ENCODE results near the gene SDC1.

Gene SDC1

DNA sequence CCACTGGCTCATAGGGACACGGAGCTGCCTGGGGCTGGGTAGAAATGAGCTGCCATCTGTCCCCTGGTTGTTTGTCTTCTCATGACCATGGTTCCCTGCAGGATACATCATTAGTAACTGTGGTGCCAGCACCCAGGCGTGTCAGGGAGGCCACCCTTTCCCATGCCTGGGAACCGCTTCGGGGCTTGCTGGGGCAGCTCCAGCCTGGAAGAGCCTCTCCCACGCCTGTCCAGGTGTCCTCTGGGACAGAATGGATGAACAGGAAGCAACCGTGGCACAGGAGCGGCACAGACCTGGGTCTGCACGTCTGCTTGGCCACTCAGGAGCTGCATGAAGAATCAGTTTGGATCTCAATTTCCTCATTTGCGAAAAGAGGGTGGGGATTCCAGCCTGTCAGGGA, 34.8 kb downstream of the SDC1 start:
- Histone ChIP-seq H3K9me3 (ENCODE audit: control insufficient read depth, low read length) (no peaks in the 10 kb centered on the region), H3K4me1 (ENCODE audit: control insufficient read depth, insufficient read depth, low read length) (peaks cover 73% of the 10 kb centered on the region), H3K36me3 (ENCODE audit: control insufficient read depth, insufficient read depth, low read length) (no peaks in the 10 kb centered on the region), H3K27me3 (ENCODE audit: control insufficient read depth, insufficient read depth, low read length) (no peaks in the 10 kb centered on the region), H3K9ac (ENCODE audit: low read length) (no peak overlapping the region), H3K4me3 (ENCODE audit: low read length) (no peak overlapping the region)

DNA sequence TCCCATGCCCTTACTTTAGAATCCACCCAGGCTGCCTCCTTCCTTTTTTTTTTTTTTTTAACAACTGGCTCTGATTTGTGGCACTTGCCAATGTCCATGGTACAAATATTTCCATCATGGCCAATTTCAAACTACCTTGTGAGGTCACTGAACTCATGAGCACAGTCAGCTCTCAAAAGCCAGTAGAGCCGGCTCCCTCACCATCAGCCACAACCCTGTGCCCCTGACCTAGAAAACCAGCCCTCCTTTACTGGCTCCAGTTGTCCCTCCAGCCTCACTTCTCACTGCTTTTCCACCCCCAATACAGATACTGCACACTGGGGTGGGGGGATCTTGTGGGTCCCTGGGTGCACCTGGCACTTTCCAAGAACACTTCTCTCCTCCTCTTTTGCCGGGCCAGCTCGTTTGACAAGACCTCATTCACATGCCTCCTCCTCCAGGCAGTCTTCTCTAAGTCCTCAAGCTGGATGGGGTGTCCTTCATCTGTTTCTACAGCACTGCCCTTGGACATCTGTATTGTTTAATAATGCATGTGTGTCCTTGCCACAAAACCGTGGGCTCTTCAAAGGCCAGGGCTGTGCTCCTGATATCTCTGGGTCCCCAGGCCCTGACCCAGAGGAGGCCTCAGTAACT, 35.5 kb downstream of the SDC1 start:
- Histone ChIP-seq H3K4me3 (ENCODE audit: low read length) (no peak overlapping the region), H3K36me3 (ENCODE audit: control insufficient read depth, insufficient read depth, low read length) (no peaks in the 10 kb centered on the region), H3K9ac (ENCODE audit: low read length) (no peak overlapping the region), H3K27me3 (ENCODE audit: control insufficient read depth, insufficient read depth, low read length) (no peaks in the 10 kb centered on the region), H3K4me1 (ENCODE audit: control insufficient read depth, insufficient read depth, low read length) (peaks cover 73% of the 10 kb centered on the region), H3K9me3 (ENCODE audit: control insufficient read depth, low read length) (no peaks in the 10 kb centered on the region)

DNA sequence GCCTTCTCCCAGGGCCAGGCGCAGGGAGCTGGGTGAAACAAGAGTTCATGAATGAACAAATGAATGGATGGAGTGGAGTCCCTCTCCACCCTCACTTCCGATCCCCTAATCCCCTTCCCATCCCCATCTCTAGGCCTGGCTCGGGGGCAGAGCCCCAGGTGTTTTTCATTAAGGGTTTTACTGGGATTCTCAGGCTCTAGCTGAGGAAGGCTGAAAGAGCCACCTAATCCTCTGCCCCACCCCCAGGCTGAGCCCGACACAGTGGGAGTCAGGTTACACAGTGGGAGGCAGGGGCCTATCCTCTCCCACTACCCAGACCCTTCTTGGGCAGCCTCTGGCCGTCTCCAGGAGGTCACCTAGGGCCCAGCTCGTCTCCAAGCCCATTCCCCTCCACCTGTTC, 36.1 kb downstream of the SDC1 start:
- no peaks in the 10 kb centered on the region for H3K27me3 ChIP-seq (ENCODE audit: control insufficient read depth, insufficient read depth, low read length)
- no peak overlapping the region for H3K9ac ChIP-seq (ENCODE audit: low read length)
- no peaks in the 10 kb centered on the region for H3K36me3 ChIP-seq (ENCODE audit: control insufficient read depth, insufficient read depth, low read length)
- no peaks in the 10 kb centered on the region for H3K9me3 ChIP-seq (ENCODE audit: control insufficient read depth, low read length)
- peaks cover 74% of the 10 kb centered on the region for H3K4me1 ChIP-seq (ENCODE audit: control insufficient read depth, insufficient read depth, low read length)
- H3K4me3 ChIP-seq (ENCODE audit: low read length): no peak overlapping the region

DNA sequence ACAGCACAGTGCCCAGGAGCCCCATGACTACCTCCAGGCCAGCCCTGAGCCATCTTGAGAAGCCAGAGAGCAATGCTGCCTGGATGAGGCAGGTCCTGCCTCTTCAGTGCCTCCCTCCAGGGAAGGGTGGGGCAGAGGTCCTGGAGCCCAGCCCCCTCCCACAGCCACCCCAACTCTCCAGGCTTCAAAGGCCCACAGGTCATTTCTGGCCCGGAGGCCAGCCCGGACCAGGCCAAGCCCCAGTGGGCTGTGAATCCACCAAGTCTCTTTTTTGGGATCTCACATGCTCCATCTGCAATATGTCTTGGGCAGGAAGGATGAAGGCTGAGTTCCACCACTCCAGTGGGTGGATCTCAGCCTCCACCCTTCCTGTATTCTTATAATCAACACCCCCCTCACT, 36.7 kb downstream of the SDC1 start:
- H3K9me3 ChIP-seq (ENCODE audit: control insufficient read depth, low read length): no peaks in the 10 kb centered on the region
- H3K36me3 ChIP-seq (ENCODE audit: control insufficient read depth, insufficient read depth, low read length): no peaks in the 10 kb centered on the region
- H3K4me1 ChIP-seq (ENCODE audit: control insufficient read depth, insufficient read depth, low read length): peaks cover 79% of the 10 kb centered on the region
- H3K27me3 ChIP-seq (ENCODE audit: control insufficient read depth, insufficient read depth, low read length): no peaks in the 10 kb centered on the region
- no peak overlapping the region for H3K4me3 ChIP-seq (ENCODE audit: low read length)
- no peak overlapping the region for H3K9ac ChIP-seq (ENCODE audit: low read length)

DNA sequence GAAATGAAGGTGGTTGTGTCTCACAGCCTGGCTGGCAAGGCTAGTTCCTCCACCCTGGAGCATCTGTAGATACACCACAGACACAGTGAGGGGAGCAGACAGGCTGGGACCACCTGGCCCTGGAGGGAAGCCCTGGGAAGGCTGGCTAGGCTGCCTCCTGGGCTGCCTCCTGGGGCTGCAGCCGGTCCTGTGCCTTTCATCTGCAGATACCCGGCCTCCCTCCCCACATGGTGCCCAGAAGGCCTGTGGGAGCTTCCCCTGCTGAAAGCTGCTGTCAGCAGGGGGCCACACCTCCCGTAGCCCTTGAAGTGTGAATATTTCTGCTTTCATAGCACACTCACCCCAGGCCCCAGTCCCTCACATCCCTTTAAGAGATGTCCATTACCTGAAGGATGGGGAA, 37.6 kb downstream of the SDC1 start:
- Histone ChIP-seq H3K4me3 (ENCODE audit: low read length) (no peak overlapping the region), H3K36me3 (ENCODE audit: control insufficient read depth, insufficient read depth, low read length) (no peaks in the 10 kb centered on the region), H3K27me3 (ENCODE audit: control insufficient read depth, insufficient read depth, low read length) (no peaks in the 10 kb centered on the region), H3K4me1 (ENCODE audit: control insufficient read depth, insufficient read depth, low read length) (peaks cover 81% of the 10 kb centered on the region), H3K9me3 (ENCODE audit: control insufficient read depth, low read length) (no peaks in the 10 kb centered on the region), H3K9ac (ENCODE audit: low read length) (no peak overlapping the region)

DNA sequence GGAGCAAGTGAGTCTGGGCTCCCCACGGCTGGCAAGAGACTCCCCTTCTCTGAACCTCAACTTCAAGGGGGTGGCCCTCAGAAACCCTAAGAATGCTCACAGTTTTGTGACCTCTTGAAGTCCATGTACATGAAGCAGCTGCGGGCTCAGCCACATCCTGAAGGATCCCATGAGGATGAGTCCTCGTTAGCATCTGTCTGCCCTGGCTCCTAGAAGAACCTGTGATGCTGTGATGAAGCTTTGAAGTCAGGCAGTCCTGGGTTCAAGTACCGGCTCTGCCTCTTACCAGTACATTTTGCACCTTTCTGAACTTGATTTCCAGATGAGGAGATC, 38.1 kb downstream of the SDC1 start:
- Histone ChIP-seq H3K36me3 (ENCODE audit: control insufficient read depth, insufficient read depth, low read length) (no peaks in the 10 kb centered on the region), H3K4me3 (ENCODE audit: low read length) (no peak overlapping the region), H3K27me3 (ENCODE audit: control insufficient read depth, insufficient read depth, low read length) (no peaks in the 10 kb centered on the region), H3K9ac (ENCODE audit: low read length) (no peak overlapping the region), H3K9me3 (ENCODE audit: control insufficient read depth, low read length) (no peaks in the 10 kb centered on the region), H3K4me1 (ENCODE audit: control insufficient read depth, insufficient read depth, low read length) (peaks cover 84% of the 10 kb centered on the region)

DNA sequence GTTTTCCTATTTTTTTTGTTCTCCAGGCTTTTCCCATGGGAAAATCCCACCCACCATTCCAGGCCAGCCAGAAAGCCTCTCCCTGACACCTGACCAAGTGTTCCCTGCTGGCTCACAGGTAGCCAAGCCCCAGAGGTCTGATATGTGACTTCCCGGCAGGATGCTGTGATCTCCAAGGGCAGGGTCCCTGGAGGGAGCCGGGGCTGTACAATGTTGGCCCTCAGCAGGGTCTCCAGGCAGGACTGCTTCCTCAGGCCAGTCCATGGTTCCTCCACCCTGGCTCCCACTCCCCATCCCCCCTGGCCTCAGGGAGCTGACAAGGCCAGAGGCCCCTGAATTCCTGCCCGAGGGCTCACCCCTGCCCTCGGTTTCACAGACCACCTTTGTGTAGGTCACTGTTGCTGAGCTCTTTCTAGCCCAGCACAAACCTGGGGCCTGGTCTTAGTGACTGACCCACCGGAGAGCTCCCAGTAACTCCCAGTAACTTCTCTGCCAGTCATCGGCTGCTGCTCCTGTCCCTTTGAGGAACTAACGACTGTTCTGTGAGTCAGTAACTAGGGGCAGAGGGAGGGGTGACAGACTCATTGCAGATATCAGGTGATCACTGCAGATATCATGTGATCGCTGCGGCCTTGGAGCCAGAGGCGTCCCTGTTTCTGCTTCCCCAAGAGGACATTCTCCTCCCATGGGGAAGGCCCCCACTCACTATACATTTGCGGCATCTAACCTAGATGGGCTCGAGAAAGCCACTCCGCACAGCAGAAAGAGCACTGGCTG, 38.7 kb downstream of the SDC1 start:
- Histone ChIP-seq H3K9ac (ENCODE audit: low read length) (peak overlapping the region; percentile 65), H3K4me1 (ENCODE audit: control insufficient read depth, insufficient read depth, low read length) (peaks cover 83% of the 10 kb centered on the region), H3K27me3 (ENCODE audit: control insufficient read depth, insufficient read depth, low read length) (no peaks in the 10 kb centered on the region), H3K36me3 (ENCODE audit: control insufficient read depth, insufficient read depth, low read length) (no peaks in the 10 kb centered on the region), H3K4me3 (ENCODE audit: low read length) (no peak overlapping the region), H3K9me3 (ENCODE audit: control insufficient read depth, low read length) (no peaks in the 10 kb centered on the region)

DNA sequence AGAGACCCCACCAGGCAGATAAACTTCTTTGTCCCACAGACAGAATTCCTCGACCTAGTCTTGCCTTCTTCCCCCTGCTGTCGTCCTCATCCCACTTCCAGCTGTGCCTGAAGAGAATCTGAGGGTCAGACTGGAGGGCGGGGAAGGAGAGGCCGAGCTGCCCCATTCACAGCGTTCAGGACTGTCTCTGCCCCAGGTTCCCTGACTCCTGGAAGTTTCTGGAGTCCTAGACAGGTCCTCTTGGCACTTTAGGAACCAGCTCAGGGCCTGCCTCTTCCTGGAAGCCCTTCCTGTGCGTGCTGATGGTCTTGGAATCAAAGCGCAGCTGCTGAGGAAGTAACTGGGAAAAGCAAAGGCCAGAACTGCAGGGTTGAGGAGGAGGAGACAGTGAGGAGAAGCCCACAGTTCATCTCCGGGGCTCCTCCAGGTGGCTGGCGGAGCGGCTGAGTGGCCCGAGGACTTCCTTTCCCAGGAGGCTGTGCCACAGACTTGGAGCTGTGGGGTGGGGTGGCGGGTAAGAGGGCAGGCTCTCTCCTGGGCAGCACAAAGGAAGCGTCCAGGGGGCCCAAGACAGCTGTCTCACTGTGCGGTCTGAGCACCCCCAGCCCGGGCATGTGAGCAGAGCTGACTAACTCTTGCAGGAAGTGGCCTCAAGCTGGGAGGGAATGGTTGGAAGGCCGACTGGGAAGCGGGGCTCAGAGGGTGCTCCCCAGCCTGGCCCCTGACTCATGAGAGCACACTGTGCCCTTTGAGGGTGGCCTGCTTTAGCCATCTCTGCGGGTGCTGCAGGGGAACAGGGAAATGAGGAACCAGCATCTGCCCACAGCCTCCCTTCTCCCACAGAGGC, 39.5 kb downstream of the SDC1 start:
- H3K4me1 ChIP-seq (ENCODE audit: control insufficient read depth, insufficient read depth, low read length): peaks cover 87% of the 10 kb centered on the region
- H3K27me3 ChIP-seq (ENCODE audit: control insufficient read depth, insufficient read depth, low read length): no peaks in the 10 kb centered on the region

DNA sequence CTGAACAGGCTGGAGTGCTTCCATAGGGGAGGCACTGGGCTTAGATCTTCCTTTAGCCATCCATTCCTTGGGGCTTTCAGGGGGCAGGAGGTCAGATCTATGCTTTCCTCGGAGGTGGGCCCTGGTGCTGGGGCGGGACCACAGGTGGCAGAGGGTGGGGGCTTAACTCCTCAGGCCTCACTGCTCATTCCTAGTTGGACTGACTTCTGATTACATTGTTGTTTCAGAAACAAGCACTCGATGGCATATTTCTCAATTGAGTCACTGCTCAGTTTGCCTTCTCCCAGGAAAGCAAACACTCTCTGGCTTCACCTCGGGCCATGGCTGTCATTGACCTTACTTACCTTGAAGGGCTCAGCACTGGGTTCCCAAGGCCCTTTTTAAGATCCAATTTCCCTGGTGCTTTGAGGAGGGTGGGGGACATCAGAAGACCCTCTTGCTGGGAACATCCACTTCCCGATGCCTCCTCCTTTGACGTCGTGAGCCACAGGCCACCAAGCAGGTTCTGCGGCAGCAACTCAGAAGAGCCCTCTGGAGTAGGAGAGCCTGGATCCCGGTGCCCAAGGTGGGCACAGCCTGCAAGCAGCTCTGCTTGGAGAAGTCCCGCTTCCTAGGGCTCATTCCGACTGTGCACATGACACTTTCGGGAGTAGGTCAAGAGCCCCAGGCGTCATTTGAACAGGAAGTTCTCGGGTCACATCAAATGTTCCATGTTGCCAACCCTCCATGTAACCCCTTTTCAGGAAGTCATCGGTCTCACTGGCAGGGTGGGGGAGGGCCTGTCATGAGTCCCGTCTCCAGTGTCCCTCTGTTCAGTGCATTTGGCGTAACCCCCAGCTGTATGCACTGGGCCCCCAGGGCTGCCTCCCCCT, 40.6 kb downstream of the SDC1 start:
- Histone ChIP-seq H3K36me3 (ENCODE audit: control insufficient read depth, insufficient read depth, low read length) (no peaks in the 10 kb centered on the region), H3K4me1 (ENCODE audit: control insufficient read depth, insufficient read depth, low read length) (peaks cover 88% of the 10 kb centered on the region), H3K4me3 (ENCODE audit: low read length) (no peak overlapping the region), H3K27me3 (ENCODE audit: control insufficient read depth, insufficient read depth, low read length) (no peaks in the 10 kb centered on the region), H3K9ac (ENCODE audit: low read length) (peak overlapping the region; percentile 9), H3K9me3 (ENCODE audit: control insufficient read depth, low read length) (no peaks in the 10 kb centered on the region)

More for the DNA sequence above, 39.5 kb downstream of the SDC1 start:
- Histone ChIP-seq H3K9me3 (ENCODE audit: control insufficient read depth, low read length) (no peaks in the 10 kb centered on the region), H3K36me3 (ENCODE audit: control insufficient read depth, insufficient read depth, low read length) (no peaks in the 10 kb centered on the region), H3K4me3 (ENCODE audit: low read length) (no peak overlapping the region), H3K9ac (ENCODE audit: low read length) (peak overlapping the region; percentile 65)

DNA sequence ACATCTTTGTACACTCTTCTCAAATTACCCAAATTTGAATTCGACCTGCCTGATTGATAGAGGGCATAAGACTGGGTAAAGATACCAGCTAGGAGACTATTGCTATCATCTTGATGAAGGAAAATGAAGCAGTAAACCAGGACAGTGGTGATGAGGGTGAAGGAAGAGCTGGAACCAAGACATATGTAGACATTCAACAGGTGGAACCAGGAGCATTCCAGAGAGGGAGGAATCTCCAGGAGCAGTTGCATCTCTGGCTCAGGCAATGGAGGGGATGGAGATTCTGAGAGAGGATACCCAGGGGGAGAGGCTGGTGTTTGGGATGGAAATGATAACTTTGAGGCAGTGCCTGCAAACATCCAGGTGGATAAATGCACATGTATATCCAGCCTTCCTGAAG, 41.6 kb downstream of the SDC1 start:
- Histone ChIP-seq H3K9ac (ENCODE audit: low read length) (peak overlapping the region; percentile 9), H3K27me3 (ENCODE audit: control insufficient read depth, insufficient read depth, low read length) (no peaks in the 10 kb centered on the region), H3K4me1 (ENCODE audit: control insufficient read depth, insufficient read depth, low read length) (peaks cover 97% of the 10 kb centered on the region), H3K36me3 (ENCODE audit: control insufficient read depth, insufficient read depth, low read length) (no peaks in the 10 kb centered on the region), H3K4me3 (ENCODE audit: low read length) (no peak overlapping the region), H3K9me3 (ENCODE audit: control insufficient read depth, low read length) (no peaks in the 10 kb centered on the region)

DNA sequence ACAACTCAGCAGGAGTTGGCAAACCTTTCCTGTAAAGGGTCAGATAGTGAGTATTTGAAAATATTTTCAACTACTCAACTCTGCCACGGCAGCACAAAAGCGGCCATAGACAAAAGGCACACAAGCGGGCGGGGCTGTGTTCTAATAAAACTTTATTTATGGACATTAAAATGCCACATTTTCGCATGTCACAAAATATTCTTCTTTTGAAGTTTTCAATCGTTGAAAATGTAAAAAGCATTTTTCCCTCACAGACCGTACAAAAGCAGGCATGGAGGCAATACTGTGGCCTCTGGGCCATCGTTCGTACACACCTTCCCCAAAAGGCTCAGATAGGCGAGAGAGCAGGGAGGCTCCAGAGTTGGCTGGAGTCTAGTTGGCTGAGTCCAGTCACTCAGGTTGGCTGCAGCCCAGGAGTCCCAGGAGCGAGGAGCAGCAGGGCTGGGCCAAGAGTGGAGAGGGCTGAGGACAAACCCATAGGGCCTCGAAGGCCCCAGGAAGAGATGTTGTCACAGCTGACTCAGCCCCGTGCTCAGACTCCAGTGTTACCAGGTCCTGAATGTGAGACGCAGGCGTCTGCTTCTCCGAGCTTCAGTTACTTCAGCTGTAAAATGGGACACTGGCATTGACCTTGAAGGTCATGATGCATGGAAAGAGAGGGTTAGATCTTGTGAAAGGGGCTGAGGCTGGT, 42.5 kb downstream of the SDC1 start:
- Histone ChIP-seq H3K27me3 (ENCODE audit: control insufficient read depth, insufficient read depth, low read length) (no peaks in the 10 kb centered on the region), H3K4me3 (ENCODE audit: low read length) (no peak overlapping the region), H3K9ac (ENCODE audit: low read length) (no peak overlapping the region), H3K4me1 (ENCODE audit: control insufficient read depth, insufficient read depth, low read length) (peaks cover 99% of the 10 kb centered on the region), H3K9me3 (ENCODE audit: control insufficient read depth, low read length) (no peaks in the 10 kb centered on the region), H3K36me3 (ENCODE audit: control insufficient read depth, insufficient read depth, low read length) (no peaks in the 10 kb centered on the region)

Data from mucosa of stomach (tissue), 1 donor.